Epithelial cell of proximal tubule (primary cell): Measurements from ENCODE around the gene ENPP4. TPM values are rescaled to one million over a fixed set of nuclear protein-coding genes. Genes with fewer than 3 reads are reported as not detected.

Experiments
- total RNA-seq: library from RNA; depleted of rRNA; stranded (reverse); fragments of >200 nt; gene quantifications from 2 replicates; pipeline ENCODE4 v1.2.3, GENCODE V29; 2015

ENPP4 gene
- total RNA-seq, 1 donor from 2014 or later: 8.1 TPM

Other genes starting within 250 kb of the ENPP4 start
- 0.58 and 5.2 TPM in 2 replicates for gene CLIC5, start 114.1 kb upstream of the ENPP4 start, total RNA-seq
- 1.5 and 2.5 TPM in 2 replicates for gene ENPP5, start 41.0 kb downstream of the ENPP4 start, total RNA-seq